Measurements from ENCODE around the gene SV2C.

Gene SV2C

GRCh38 chr5:76257897-76258296 is 174.7 kb downstream of the SV2C start (continued):
- TF ChIP-seq ZXDB (tag by site-specific recombination; IDR thresholded peaks at IDR 0.05) = no peak

- H3K9me3 ChIP-seq (ENCODE audit: control insufficient read depth, insufficient read depth, low read depth, low read length) = no peaks in the 10 kb centered on the region
- H3K36me3 ChIP-seq (ENCODE audit: control insufficient read depth in 2 of 2, insufficient read depth in 1 of 2, low read length in 2 of 2) = no peaks in the 10 kb centered on the region
- CTCF ChIA-PET = no interaction called here
- H3K4me1 ChIP-seq (ENCODE audit: control insufficient read depth, insufficient read depth, low read length) = no peaks in the 10 kb centered on the region
- H3K4me3 ChIP-seq (ENCODE audit: low read depth, low read length) = no peak overlapping the region
- H3K27ac ChIP-seq (ENCODE audit: extremely low read depth, low read depth, low read length) = no peak overlapping the region
- TF ChIP-seq ZNF626 (tag by site-specific recombination; IDR thresholded peaks at IDR 0.05) (no peak), ZFP3 (tag by site-specific recombination; IDR thresholded peaks at IDR 0.05; ENCODE audit: low read depth) (no peak), ZNF26 (tag by site-specific recombination; IDR thresholded peaks at IDR 0.05) (no peak), ZNF324 (tag by site-specific recombination; IDR thresholded peaks at IDR 0.05) (no peak), ZBTB7A (tag by site-specific recombination; IDR thresholded peaks at IDR 0.05; ENCODE audit: low read depth) (no peak), ZNF174 (tag by site-specific recombination; IDR thresholded peaks at IDR 0.05) (no peak), ZNF132 (tag by site-specific recombination; IDR thresholded peaks at IDR 0.05; ENCODE audit: borderline replicate concordance) (no peak), ZNF416 (tag by site-specific recombination; IDR thresholded peaks at IDR 0.05) (no peak), BCL11A (tag by site-specific recombination; IDR thresholded peaks at IDR 0.05; ENCODE audit: low read depth) (no peak), ZNF664 (tag by site-specific recombination; IDR thresholded peaks at IDR 0.05) (no peak), CTCF (tag by site-specific recombination; IDR thresholded peaks at IDR 0.05) (no peak), SCRT2 (tag by site-specific recombination; IDR thresholded peaks at IDR 0.05) (no peak), ATF2 (tag by site-specific recombination; IDR thresholded peaks at IDR 0.05; ENCODE audit: low read depth) (no peak), GLIS2 (tag by site-specific recombination; IDR thresholded peaks at IDR 0.05) (no peak), ZNF529 (tag by site-specific recombination; IDR thresholded peaks at IDR 0.05; ENCODE audit: insufficient replicate concordance) (no peak), ZNF274 (IDR thresholded peaks at IDR 0.05; ENCODE audit: low read length) (no peak), ZNF274 (tag by site-specific recombination; IDR thresholded peaks at IDR 0.05; ENCODE audit: borderline replicate concordance) (no peak), ZNF501 (tag by site-specific recombination; IDR thresholded peaks at IDR 0.05) (no peak), ZNF121 (tag by site-specific recombination; IDR thresholded peaks at IDR 0.05) (no peak), ZNF175 (tag by site-specific recombination; IDR thresholded peaks at IDR 0.05) (no peak)
- POLR2A ChIA-PET = no interaction called here
Observed at GRCh38 chr5:76264681-76265080, 181.5 kb downstream of the SV2C start.

All from HEK293 (cell line).